Measurements from ENCODE around the gene PKP3. TPM values are rescaled to one million over a fixed set of nuclear protein-coding genes. Genes with fewer than 3 reads are reported as not detected.

Gene PKP3
- polyA plus RNA-seq, 2 of the 4 experiments (the other 2 are of a cell fraction): 12.1 to 25.9 TPM

- DNase-seq (ENCODE audit: low read depth in 1 of 2, low spot score in 1 of 2): no peak
- no peak overlapping the region for H3K4me2 ChIP-seq
- ChIA-PET POLR2A (no interaction called here), CTCF (no interaction called here)
- H3K4me1 ChIP-seq: peaks cover 3% of the 10 kb centered on the region; the same call in 2 of the 3 replicates
- TF ChIP-seq, protein P1, sequence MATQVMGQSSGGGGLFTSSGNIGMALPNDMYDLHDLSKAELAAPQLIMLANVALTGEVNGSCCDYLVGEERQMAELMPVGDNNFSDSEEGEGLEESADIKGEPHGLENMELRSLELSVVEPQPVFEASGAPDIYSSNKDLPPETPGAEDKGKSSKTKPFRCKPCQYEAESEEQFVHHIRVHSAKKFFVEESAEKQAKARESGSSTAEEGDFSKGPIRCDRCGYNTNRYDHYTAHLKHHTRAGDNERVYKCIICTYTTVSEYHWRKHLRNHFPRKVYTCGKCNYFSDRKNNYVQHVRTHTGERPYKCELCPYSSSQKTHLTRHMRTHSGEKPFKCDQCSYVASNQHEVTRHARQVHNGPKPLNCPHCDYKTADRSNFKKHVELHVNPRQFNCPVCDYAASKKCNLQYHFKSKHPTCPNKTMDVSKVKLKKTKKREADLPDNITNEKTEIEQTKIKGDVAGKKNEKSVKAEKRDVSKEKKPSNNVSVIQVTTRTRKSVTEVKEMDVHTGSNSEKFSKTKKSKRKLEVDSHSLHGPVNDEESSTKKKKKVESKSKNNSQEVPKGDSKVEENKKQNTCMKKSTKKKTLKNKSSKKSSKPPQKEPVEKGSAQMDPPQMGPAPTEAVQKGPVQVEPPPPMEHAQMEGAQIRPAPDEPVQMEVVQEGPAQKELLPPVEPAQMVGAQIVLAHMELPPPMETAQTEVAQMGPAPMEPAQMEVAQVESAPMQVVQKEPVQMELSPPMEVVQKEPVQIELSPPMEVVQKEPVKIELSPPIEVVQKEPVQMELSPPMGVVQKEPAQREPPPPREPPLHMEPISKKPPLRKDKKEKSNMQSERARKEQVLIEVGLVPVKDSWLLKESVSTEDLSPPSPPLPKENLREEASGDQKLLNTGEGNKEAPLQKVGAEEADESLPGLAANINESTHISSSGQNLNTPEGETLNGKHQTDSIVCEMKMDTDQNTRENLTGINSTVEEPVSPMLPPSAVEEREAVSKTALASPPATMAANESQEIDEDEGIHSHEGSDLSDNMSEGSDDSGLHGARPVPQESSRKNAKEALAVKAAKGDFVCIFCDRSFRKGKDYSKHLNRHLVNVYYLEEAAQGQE (IDR thresholded peaks at IDR 0.05): no peak
- TF ChIP-seq HMGXB4 (CRISPR knock-in tag; IDR thresholded peaks at IDR 0.05; ENCODE audit: borderline replicate concordance) (no peak), CBX2 (IDR thresholded peaks at IDR 0.05; ENCODE audit: borderline replicate concordance, low read depth) (no peak), HES2 (IDR thresholded peaks at IDR 0.05) (no peak), RFX5 (IDR thresholded peaks at IDR 0.05) (no peak), HOXA7 (CRISPR knock-in tag; IDR thresholded peaks at IDR 0.05) (no peak), SREBF2 (IDR thresholded peaks at IDR 0.05) (no peak), KDM1A (IDR thresholded peaks at IDR 0.05; ENCODE audit: low read depth) (no peak), ZC3H11A (IDR thresholded peaks at IDR 0.05) (no peak), JUN (IDR thresholded peaks at IDR 0.05) (no peak), MAZ (IDR thresholded peaks at IDR 0.05; ENCODE audit: borderline replicate concordance, low read depth, low read length) (no peak), CBX8 (IDR thresholded peaks at IDR 0.05) (no peak), EHMT2 (IDR thresholded peaks at IDR 0.05; ENCODE audit: low read depth) (no peak), HOXB5 (CRISPR knock-in tag; IDR thresholded peaks at IDR 0.05) (no peak)
- TF ChIP-seq, protein P2, sequence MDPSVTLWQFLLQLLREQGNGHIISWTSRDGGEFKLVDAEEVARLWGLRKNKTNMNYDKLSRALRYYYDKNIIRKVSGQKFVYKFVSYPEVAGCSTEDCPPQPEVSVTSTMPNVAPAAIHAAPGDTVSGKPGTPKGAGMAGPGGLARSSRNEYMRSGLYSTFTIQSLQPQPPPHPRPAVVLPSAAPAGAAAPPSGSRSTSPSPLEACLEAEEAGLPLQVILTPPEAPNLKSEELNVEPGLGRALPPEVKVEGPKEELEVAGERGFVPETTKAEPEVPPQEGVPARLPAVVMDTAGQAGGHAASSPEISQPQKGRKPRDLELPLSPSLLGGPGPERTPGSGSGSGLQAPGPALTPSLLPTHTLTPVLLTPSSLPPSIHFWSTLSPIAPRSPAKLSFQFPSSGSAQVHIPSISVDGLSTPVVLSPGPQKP (IDR thresholded peaks at IDR 0.05; ENCODE audit: low read depth, low read length): no peak
- no peak overlapping the region for H3K27ac ChIP-seq
- no peak for FAIRE-seq
- H3K4me3 ChIP-seq: no peak overlapping the region
- H3K9me3 ChIP-seq: no peaks in the 10 kb centered on the region
- no peak for ATAC-seq
- WGBS (ENCODE audit: missing lambda C conversion rate): 92% methylated on average over 26 of the region's 41 CpGs
Observed at GRCh38 chr11:375065-376025, 18.7 kb upstream of the PKP3 start.

DNA sequence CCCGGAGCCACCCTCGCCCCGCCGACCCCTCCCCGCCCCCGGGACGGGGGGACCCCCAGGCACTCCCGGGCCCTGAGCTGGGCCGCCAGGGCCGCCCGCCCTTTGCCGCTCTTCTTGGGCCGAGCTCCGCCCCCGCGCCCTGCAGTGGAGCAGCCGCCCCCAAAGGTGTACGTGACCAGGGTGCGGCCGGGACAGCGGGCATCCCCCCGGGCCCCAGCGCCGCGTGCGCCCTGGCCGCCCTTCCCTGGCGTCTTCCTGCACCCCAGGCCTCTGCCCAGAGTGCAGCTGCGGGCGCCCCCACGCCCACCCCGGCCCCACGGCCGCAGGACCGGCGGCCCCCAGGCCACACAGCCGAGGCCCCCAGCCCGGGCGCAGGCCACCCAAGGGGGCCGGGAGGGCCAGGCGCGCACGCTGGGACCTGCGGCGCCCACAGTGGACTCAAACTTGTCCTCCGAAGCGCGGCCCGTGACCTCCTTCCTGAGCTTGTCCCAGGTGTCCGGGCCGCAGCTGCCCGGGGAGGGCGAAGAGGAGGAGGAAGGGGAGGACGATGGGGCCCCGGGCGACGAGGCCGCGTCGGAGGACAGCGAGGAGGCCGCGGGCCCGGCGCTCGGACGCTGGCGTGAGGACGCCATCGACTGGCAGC, 17.4 kb upstream of the PKP3 start:
- FAIRE-seq (no peak), ATAC-seq (no peak), DNase-seq (ENCODE audit: low read depth in 1 of 2, low spot score in 1 of 2) (no peak)
- CTCF ChIA-PET: interaction anchor here (0.7 to 1.1 kb wide), 4 partner anchors 17 to 103 kb away, joined by 3 to 4 read pairs (median 3); partner anchors contain the start of genes NLRP6 and PKP3
- POLR2A ChIA-PET: no interaction called here
- TF ChIP-seq HOXB13 (CRISPR knock-in tag; IDR thresholded peaks at IDR 0.05; ENCODE audit: low read depth): no peak
- TF ChIP-seq KDM1A (IDR thresholded peaks at IDR 0.05; ENCODE audit: low read depth): no peak
- no peak for TF ChIP-seq CBX2 (IDR thresholded peaks at IDR 0.05; ENCODE audit: borderline replicate concordance, low read depth)
- TF ChIP-seq ZSCAN20 (CRISPR knock-in tag; IDR thresholded peaks at IDR 0.05): no peak
- no peak for TF ChIP-seq NPAS2 (CRISPR knock-in tag; IDR thresholded peaks at IDR 0.05; ENCODE audit: borderline replicate concordance)
- no peak for TF ChIP-seq RCOR1 (IDR thresholded peaks at IDR 0.05; ENCODE audit: low read depth, low read length)
- no peak for TF ChIP-seq HMGXB4 (CRISPR knock-in tag; IDR thresholded peaks at IDR 0.05; ENCODE audit: borderline replicate concordance)
- Histone ChIP-seq H3K27ac (no peak overlapping the region), H3K4me1 (no peaks in the 10 kb centered on the region), H3K4me3 (no peak overlapping the region), H3K9me3 (no peaks in the 10 kb centered on the region), H3K4me2 (no peak overlapping the region)
- 96% methylated on average over 47 of the region's 70 CpGs for WGBS (ENCODE audit: missing lambda C conversion rate)
